ENCODE data around the gene ANAPC16.

GRCh38 chr10:72251635-72252034 lies 35.8 kb downstream of the ANAPC16 start:
- no peak for TF ChIP-seq PATZ1 (CRISPR knock-in tag; IDR thresholded peaks at IDR 0.05; ENCODE audit: borderline replicate concordance)
- TF ChIP-seq TSHZ2 (CRISPR knock-in tag; IDR thresholded peaks at IDR 0.05) = no peak
- TF ChIP-seq CREB5 (CRISPR knock-in tag; IDR thresholded peaks at IDR 0.05; ENCODE audit: low read depth) = no peak
- TF ChIP-seq RARB (CRISPR knock-in tag; IDR thresholded peaks at IDR 0.05) = no peak
- TF ChIP-seq ZFP3 (CRISPR knock-in tag; IDR thresholded peaks at IDR 0.05) = no peak
- TF ChIP-seq TOX (CRISPR knock-in tag; IDR thresholded peaks at IDR 0.05; ENCODE audit: borderline replicate concordance) = no peak
- no peak for TF ChIP-seq ZNF565 (CRISPR knock-in tag; conservative IDR thresholded peaks at IDR 0.05; ENCODE audit: low read depth)
- no peak for TF ChIP-seq CSRNP3 (CRISPR knock-in tag; IDR thresholded peaks at IDR 0.05)

Data from SK-N-SH treated with all-trans-retinoic acid at 6 μM for 48 hours (cell line).